Parathyroid adenoma (tissue), 2 donors: ENCODE data around the gene NOX1.
"Not testable (repeated sequence)": the region's sequence is repeated elsewhere in the genome, so short reads cannot be mapped to it uniquely, and the experiment has no call there.

Source experiments
- H2AFZ ChIP-seq: fragments of 300-600 bp; sonication (generic); one replicate; pipeline ENCODE4 v1.7.0; 2017; ENCODE audit warnings: antibody characterized with exemption, mild to moderate bottlenecking
- H3K27ac ChIP-seq: fragments of 300-600 bp; sonication (generic); one replicate; pipeline ENCODE4 v1.7.0; 2017
- H3K27me3 ChIP-seq: fragments of 300-600 bp; sonication (generic); one replicate; pipeline ENCODE4 v1.7.0; 2017; ENCODE audit warnings: low read length; ENCODE audit not compliant: control insufficient read depth, insufficient read depth
- H3K36me3 ChIP-seq: fragments of 300-600 bp; sonication (generic); one replicate; pipeline ENCODE4 v1.7.0; 2017; ENCODE audit warnings: low read length; ENCODE audit not compliant: control insufficient read depth, insufficient read depth
- H3K4me1 ChIP-seq: fragments of 300-600 bp; sonication (generic); one replicate; pipeline ENCODE4 v1.7.0; 2017; ENCODE audit warnings: control low read depth
- H3K4me2 ChIP-seq: fragments of 300-600 bp; sonication (generic); one replicate; pipeline ENCODE4 v1.7.0; 2017; ENCODE audit warnings: low read length
- H3K4me3 ChIP-seq: fragments of 300-600 bp; sonication (generic); one replicate; pipeline ENCODE4 v1.7.0; 2017; ENCODE audit warnings: low read depth, low read length
- H3K79me2 ChIP-seq: fragments of 300-600 bp; sonication (generic); one replicate; pipeline ENCODE4 v1.7.0; 2017; ENCODE audit warnings: control low read depth
- H3K9ac ChIP-seq: fragments of 300-600 bp; sonication (generic); one replicate; pipeline ENCODE4 v1.7.0; 2017; ENCODE audit warnings: mild to moderate bottlenecking
- H3K9me3 ChIP-seq: fragments of 300-600 bp; sonication (generic); one replicate; pipeline ENCODE4 v1.7.0; 2017; ENCODE audit warnings: low read length; ENCODE audit not compliant: control insufficient read depth
- CTCF ChIP-seq: fragments of 300-600 bp; sonication (generic); IDR thresholded peaks from one replicate; pipeline ENCODE4 v1.7.0; 2017; ENCODE audit warnings: antibody characterized with exemption, mild to moderate bottlenecking
- donor health status: primary hyperparathyroidism.

Gene NOX1

GRCh38 chrX:100797359-100797758 is 76.8 kb downstream of the NOX1 start:
- Histone ChIP-seq H3K4me2 (no peak overlapping the region), H3K36me3 (no peaks in the 10 kb centered on the region), H3K9me3 (no peaks in the 10 kb centered on the region), H2AFZ (no peak overlapping the region), H3K4me3 (no peak overlapping the region), H3K9ac (no peak overlapping the region), H3K27me3 (no peaks in the 10 kb centered on the region), H3K79me2 (no peaks in the 10 kb centered on the region), H3K27ac (no peak overlapping the region), H3K4me1 (no peaks in the 10 kb centered on the region)
- no peak for TF ChIP-seq CTCF

GRCh38 chrX:100796371-100796770 is 77.8 kb downstream of the NOX1 start:
- H3K36me3 ChIP-seq, H2AFZ ChIP-seq, H3K79me2 ChIP-seq: not testable (repeated sequence)

More at GRCh38 chrX:100796371-100796770, 77.8 kb downstream of the NOX1 start:
- H3K4me2 ChIP-seq, H3K27me3 ChIP-seq, H3K9ac ChIP-seq, H3K4me3 ChIP-seq, H3K9me3 ChIP-seq, H3K4me1 ChIP-seq, H3K27ac ChIP-seq: not testable (repeated sequence)
